ENCODE data around the gene CLSTN2. TPM values are rescaled to one million over a fixed set of nuclear protein-coding genes. Genes with fewer than 3 reads are reported as not detected.

CLSTN2 gene
- total and polyA plus RNA-seq, 2 of the 4 experiments (the other 2 are of a cell fraction), result under 0.01 to 0.07 TPM

GRCh38 chr3:140164922-140165590 is 230.1 kb downstream of the CLSTN2 start:
- no peak overlapping the region for H4K5ac ChIP-seq (ENCODE audit: low read depth, low read length)
- H3K56ac ChIP-seq (ENCODE audit: extremely low read depth, insufficient read depth, low read length), result no peak overlapping the region
- WGBS, 2 experiments (ENCODE audit: extremely low coverage in 2 of 2, insufficient read length in 1 of 2), result 66% methylated on average over 3 of the region's 7 CpGs; no CpG with 5 or more reads in 1 of the 2 experiments
- no peaks in the 10 kb centered on the region for H4K20me1 ChIP-seq (ENCODE audit: insufficient read depth, low read length)
- CTCF ChIA-PET, result no interaction called here
- TF ChIP-seq RAD21 (IDR thresholded peaks at IDR 0.05; ENCODE audit: low read length), result no peak
- TF ChIP-seq CTCF (conservative IDR thresholded peaks at IDR 0.05; ENCODE audit: low read depth, low read length), result no peak
- TF ChIP-seq SMC3 (IDR thresholded peaks at IDR 0.05; ENCODE audit: low read depth, low read length), result no peak
- no peak for TF ChIP-seq BHLHE40 (IDR thresholded peaks at IDR 0.05; ENCODE audit: low read depth, low read length)
- TF ChIP-seq RFX5 (IDR thresholded peaks at IDR 0.05; ENCODE audit: low read depth, low read length), result no peak
- TF ChIP-seq NFE2L2 (IDR thresholded peaks at IDR 0.05; ENCODE audit: low read depth, low read length), result no peak
- no peak for TF ChIP-seq MXI1 (IDR thresholded peaks at IDR 0.05; ENCODE audit: borderline replicate concordance, low read depth, low read length)
- no peak for TF ChIP-seq POLR2A (IDR thresholded peaks at IDR 0.05; ENCODE audit: low read depth, low read length)
- no peak for TF ChIP-seq CHD1 (IDR thresholded peaks at IDR 0.05; ENCODE audit: low read depth, low read length)
- TF ChIP-seq, protein P1, sequence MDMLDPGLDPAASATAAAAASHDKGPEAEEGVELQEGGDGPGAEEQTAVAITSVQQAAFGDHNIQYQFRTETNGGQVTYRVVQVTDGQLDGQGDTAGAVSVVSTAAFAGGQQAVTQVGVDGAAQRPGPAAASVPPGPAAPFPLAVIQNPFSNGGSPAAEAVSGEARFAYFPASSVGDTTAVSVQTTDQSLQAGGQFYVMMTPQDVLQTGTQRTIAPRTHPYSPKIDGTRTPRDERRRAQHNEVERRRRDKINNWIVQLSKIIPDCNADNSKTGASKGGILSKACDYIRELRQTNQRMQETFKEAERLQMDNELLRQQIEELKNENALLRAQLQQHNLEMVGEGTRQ (IDR thresholded peaks at IDR 0.05; ENCODE audit: low read depth, low read length), result no peak
- no peak for TF ChIP-seq RCOR1 (IDR thresholded peaks at IDR 0.05; ENCODE audit: insufficient replicate concordance, low read length)
- no peak for TF ChIP-seq ELK1 (IDR thresholded peaks at IDR 0.05; ENCODE audit: borderline replicate concordance, low read depth, low read length)
- TF ChIP-seq FOS (IDR thresholded peaks at IDR 0.05; ENCODE audit: low read depth, low read length), result no peak
- no peak for TF ChIP-seq MAFK (IDR thresholded peaks at IDR 0.05; ENCODE audit: low read depth, low read length)
- TF ChIP-seq CEBPB (IDR thresholded peaks at IDR 0.05; ENCODE audit: low read depth, low read length), result no peak
- no peak for TF ChIP-seq MAZ (IDR thresholded peaks at IDR 0.05; ENCODE audit: borderline replicate concordance, low read depth, low read length)
- no peak overlapping the region for H2AFZ ChIP-seq (replicated peaks; ENCODE audit: low read length, poor library complexity)
- no peaks in the 10 kb centered on the region for H3K9me3 ChIP-seq (ENCODE audit: control insufficient read depth, insufficient read depth, low read length)
- no TSS peak for BruUV-seq (replicated peaks)
- H3K4me3 ChIP-seq (ENCODE audit: insufficient read depth, low read depth, low read length), result no peak overlapping the region
- H2BK20ac ChIP-seq (ENCODE audit: low read depth, low read length), result no peak overlapping the region
- H3K4me2 ChIP-seq (ENCODE audit: low read depth, low read length), result no peak overlapping the region
- intact Hi-C loops (cut with micrococcal nuclease), result no loop called here
- dilution Hi-C loops (cut with HindIII; ENCODE audit: low sequenced_read_pairs, unreplicated experiment), result no loop called here
- no peak overlapping the region for H4K8ac ChIP-seq (ENCODE audit: low read depth in 2 of 2, low read length in 2 of 2)
- DNase-seq, result no peak
- no peaks in the 10 kb centered on the region for H3K36me3 ChIP-seq (ENCODE audit: control insufficient read depth, insufficient read depth, low read length)
- no peaks in the 10 kb centered on the region for H3K27me3 ChIP-seq (ENCODE audit: control insufficient read depth, insufficient read depth, low read length)
- POLR2A ChIA-PET (ENCODE audit: unreplicated experiment), result no interaction called here
- H3K18ac ChIP-seq (ENCODE audit: low read depth, low read length), result no peak overlapping the region
- H2AK9ac ChIP-seq (replicated peaks; ENCODE audit: low read depth, low read length, poor library complexity), result no peak overlapping the region
- H3K9ac ChIP-seq (ENCODE audit: low read depth, low read length), result no peak overlapping the region
- H3K4me1 ChIP-seq (ENCODE audit: control insufficient read depth, insufficient read depth, low read length), result no peaks in the 10 kb centered on the region
- no peak overlapping the region for H3K14ac ChIP-seq (replicated peaks; ENCODE audit: low read depth, low read length)
- H4K91ac ChIP-seq (ENCODE audit: insufficient read depth, low read depth, low read length), result no peak overlapping the region
- H2BK120ac ChIP-seq (ENCODE audit: low read depth, low read length), result no peak overlapping the region
- H3K79me1 ChIP-seq (ENCODE audit: low read depth in 1 of 2, low read length in 2 of 2), result no peaks in the 10 kb centered on the region
- no peaks in the 10 kb centered on the region for H3K9me1 ChIP-seq (ENCODE audit: insufficient read depth, low read length)
- no peak for ATAC-seq (ENCODE audit: low read depth)
- H2AK5ac ChIP-seq (ENCODE audit: low read depth, low read length), result no peak overlapping the region
- no peak overlapping the region for H3K4ac ChIP-seq (ENCODE audit: low read depth, low read length)
- in situ Hi-C loops (cut with MboI; ENCODE audit: low sequenced_read_pairs), result no loop called here
- H2BK15ac ChIP-seq (ENCODE audit: low read depth, low read length), result no peak overlapping the region
- H3K23ac ChIP-seq (ENCODE audit: low read depth, low read length), result no peak overlapping the region
- no peak overlapping the region for H2BK5ac ChIP-seq (ENCODE audit: low read depth, low read length, poor library complexity, severe bottlenecking)
- no peak overlapping the region for H3K27ac ChIP-seq (ENCODE audit: insufficient read depth, low read length)

Data from IMR-90 (cell line).